ENCODE data around the gene MAPKBP1. TPM values are rescaled to one million over a fixed set of nuclear protein-coding genes. Genes with fewer than 3 reads are reported as not detected.

Gene MAPKBP1
- total and polyA plus RNA-seq, 2 of the 13 experiments (the other 11 are each of a cell fraction or from before 2014, with no cell fraction given), result 3.0 to 7.3 TPM

DNA sequence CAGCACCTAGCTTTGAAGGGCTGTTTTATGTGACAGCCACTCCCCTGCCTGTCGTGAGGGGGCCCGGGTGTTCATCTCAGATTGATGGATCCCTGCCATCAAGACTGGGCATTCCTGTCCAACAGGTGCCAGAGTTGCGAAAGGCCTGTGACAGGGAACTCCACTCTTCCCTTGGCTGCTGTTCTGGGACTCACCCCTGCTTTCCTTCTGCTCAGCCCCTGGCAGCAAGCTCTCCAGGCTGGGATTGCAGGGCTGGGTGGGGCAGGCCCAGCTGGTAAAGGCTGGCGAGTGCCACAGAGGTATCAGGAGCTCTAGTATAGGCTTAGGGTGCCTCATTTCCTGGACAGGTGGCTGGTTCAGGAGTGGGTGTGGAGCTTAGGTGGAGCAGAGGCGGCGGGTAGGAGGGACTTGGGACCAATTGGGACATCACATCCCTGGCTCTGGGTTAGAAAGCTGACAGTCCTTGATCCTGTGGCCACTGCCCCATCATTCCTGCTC is 64.2 kb downstream of the MAPKBP1 start, which contains the start of gene PLA2G4B:
Gene PLA2G4B, plus strand, starts transcription at position 448 of the 498 bp plus-strand sequence. CDS start 67 bp downstream, outside the sequence.
- Histone ChIP-seq H3K27ac (ENCODE audit: extremely low read length, insufficient read depth, low read length) (no peak within 1 kb of the TSS), H3K4me1 (ENCODE audit: insufficient read depth, low read length) (no peaks in the 10 kb centered on the region), H4K20me1 (ENCODE audit: insufficient read depth, low read length) (no peaks in the 10 kb centered on the region), H3K9ac (ENCODE audit: insufficient read depth, low read depth, low read length) (no peak within 1 kb of the TSS), H3K4me3 (replicated peaks in 1 of 3; ENCODE audit: insufficient read depth in 1 of 3, low read depth in 2 of 3, low read length in 3 of 3) (no peak within 1 kb of the TSS), H3K27me3 (ENCODE audit: control insufficient read depth in 1 of 2, insufficient read depth in 2 of 2, low read length in 2 of 2) (no peaks in the 10 kb centered on the region), H3K4me2 (ENCODE audit: low read depth, low read length) (no peak within 1 kb of the TSS), H2AFZ (ENCODE audit: low read length) (no peak within 1 kb of the TSS), H3K9me3 (ENCODE audit: low read length) (no peaks in the 10 kb centered on the region), H3K79me2 (ENCODE audit: insufficient read depth, low read length) (no peaks in the 10 kb centered on the region), H3K36me3 (replicated peaks in 1 of 2; ENCODE audit: control insufficient read depth in 1 of 2, insufficient read depth in 2 of 2, low read length in 2 of 2) (peaks cover 0 to 1% of the 10 kb centered on the region in 2 experiments; a peak in 3 of 5 replicates)
- no TSS peak for BruUV-seq (replicated peaks)
- CTCF ChIA-PET (ENCODE audit: low intra/inter-chr PET ratio, low total read pairs), result no interaction called here
- FAIRE-seq (no peak), ATAC-seq (no peak), DNase-seq (ENCODE audit: low spot score) (no peak)
- in situ Hi-C loops (cut with HindIII; ENCODE audit: extremely low pct_ligation_motif_present, low pct_unique_long_range_greater_than_20kb), result no loop called here
- WGBS (ENCODE audit: low lambda C conversion rate), result 96% methylated on average over 5 of the region's 6 CpGs
- TF ChIP-seq SMYD3 (CRISPR knock-in tag; IDR thresholded peaks at IDR 0.05), result no peak
- TF ChIP-seq, protein P1, sequence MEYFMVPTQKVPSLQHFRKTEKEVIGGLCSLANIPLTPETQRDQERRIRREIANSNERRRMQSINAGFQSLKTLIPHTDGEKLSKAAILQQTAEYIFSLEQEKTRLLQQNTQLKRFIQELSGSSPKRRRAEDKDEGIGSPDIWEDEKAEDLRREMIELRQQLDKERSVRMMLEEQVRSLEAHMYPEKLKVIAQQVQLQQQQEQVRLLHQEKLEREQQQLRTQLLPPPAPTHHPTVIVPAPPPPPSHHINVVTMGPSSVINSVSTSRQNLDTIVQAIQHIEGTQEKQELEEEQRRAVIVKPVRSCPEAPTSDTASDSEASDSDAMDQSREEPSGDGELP (IDR thresholded peaks at IDR 0.05; ENCODE audit: borderline replicate concordance, low read depth), result no peak
- no peak for TF ChIP-seq HDAC2 (CRISPR knock-in tag; IDR thresholded peaks at IDR 0.05)
- TF ChIP-seq HOXA3 (CRISPR knock-in tag; IDR thresholded peaks at IDR 0.05), result no peak
- TF ChIP-seq NPAS2 (CRISPR knock-in tag; IDR thresholded peaks at IDR 0.05; ENCODE audit: borderline replicate concordance), result no peak
- no peak for TF ChIP-seq RBAK (CRISPR knock-in tag; IDR thresholded peaks at IDR 0.05)
- TF ChIP-seq, protein P2, sequence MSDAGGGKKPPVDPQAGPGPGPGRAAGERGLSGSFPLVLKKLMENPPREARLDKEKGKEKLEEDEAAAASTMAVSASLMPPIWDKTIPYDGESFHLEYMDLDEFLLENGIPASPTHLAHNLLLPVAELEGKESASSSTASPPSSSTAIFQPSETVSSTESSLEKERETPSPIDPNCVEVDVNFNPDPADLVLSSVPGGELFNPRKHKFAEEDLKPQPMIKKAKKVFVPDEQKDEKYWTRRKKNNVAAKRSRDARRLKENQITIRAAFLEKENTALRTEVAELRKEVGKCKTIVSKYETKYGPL (CRISPR knock-in tag; IDR thresholded peaks at IDR 0.05), result no peak
- no peak for TF ChIP-seq ZNF335 (CRISPR knock-in tag; IDR thresholded peaks at IDR 0.05)
- TF ChIP-seq ZNF234 (CRISPR knock-in tag; conservative IDR thresholded peaks at IDR 0.05), result no peak
- TF ChIP-seq CHD2 (IDR thresholded peaks at IDR 0.05; ENCODE audit: low read depth, low read length), result no peak
- no peak for TF ChIP-seq ZNF337 (CRISPR knock-in tag; IDR thresholded peaks at IDR 0.05; ENCODE audit: borderline replicate concordance, low read depth)
- no peak for TF ChIP-seq NR2F1 (CRISPR knock-in tag; IDR thresholded peaks at IDR 0.05)
- TF ChIP-seq HOXA5 (CRISPR knock-in tag; IDR thresholded peaks at IDR 0.05), result no peak
- TF ChIP-seq, protein P3, sequence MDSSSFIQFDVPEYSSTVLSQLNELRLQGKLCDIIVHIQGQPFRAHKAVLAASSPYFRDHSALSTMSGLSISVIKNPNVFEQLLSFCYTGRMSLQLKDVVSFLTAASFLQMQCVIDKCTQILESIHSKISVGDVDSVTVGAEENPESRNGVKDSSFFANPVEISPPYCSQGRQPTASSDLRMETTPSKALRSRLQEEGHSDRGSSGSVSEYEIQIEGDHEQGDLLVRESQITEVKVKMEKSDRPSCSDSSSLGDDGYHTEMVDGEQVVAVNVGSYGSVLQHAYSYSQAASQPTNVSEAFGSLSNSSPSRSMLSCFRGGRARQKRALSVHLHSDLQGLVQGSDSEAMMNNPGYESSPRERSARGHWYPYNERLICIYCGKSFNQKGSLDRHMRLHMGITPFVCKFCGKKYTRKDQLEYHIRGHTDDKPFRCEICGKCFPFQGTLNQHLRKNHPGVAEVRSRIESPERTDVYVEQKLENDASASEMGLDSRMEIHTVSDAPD (CRISPR knock-in tag; IDR thresholded peaks at IDR 0.05), result no peak
- intact Hi-C loops (cut with micrococcal nuclease; ENCODE audit: unreplicated experiment), result no loop called here
- POLR2A ChIA-PET, result no interaction called here
